ENCODE measurements around the gene LRRC4.

DNA sequence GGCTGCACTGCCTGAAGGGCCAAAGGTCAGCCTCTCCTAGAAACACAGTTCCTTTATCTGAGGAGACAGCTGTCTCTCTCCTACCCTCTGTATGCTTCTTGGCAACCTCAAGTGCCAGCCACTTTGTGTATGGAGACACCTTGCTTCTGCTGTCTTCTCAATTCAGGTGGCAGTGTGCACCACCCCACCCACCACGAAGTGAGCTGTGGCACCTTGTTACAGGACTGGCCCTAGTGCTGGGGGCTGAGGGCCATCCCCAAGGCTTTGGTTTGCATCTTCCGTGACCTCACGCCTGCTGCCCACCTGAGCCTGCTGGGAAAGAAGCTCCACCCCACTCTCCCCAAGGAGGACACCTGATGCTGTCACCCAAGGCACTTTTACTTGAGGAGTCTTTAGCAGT, 47.1 kb upstream of the LRRC4 start:
- TF ChIP-seq, protein P1, sequence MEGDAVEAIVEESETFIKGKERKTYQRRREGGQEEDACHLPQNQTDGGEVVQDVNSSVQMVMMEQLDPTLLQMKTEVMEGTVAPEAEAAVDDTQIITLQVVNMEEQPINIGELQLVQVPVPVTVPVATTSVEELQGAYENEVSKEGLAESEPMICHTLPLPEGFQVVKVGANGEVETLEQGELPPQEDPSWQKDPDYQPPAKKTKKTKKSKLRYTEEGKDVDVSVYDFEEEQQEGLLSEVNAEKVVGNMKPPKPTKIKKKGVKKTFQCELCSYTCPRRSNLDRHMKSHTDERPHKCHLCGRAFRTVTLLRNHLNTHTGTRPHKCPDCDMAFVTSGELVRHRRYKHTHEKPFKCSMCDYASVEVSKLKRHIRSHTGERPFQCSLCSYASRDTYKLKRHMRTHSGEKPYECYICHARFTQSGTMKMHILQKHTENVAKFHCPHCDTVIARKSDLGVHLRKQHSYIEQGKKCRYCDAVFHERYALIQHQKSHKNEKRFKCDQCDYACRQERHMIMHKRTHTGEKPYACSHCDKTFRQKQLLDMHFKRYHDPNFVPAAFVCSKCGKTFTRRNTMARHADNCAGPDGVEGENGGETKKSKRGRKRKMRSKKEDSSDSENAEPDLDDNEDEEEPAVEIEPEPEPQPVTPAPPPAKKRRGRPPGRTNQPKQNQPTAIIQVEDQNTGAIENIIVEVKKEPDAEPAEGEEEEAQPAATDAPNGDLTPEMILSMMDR (IDR thresholded peaks at IDR 0.05) = no peak
- TF ChIP-seq POLR2A (IDR thresholded peaks at IDR 0.05) (no peak), POLR2AphosphoS5 (IDR thresholded peaks at IDR 0.05) (no peak)

Data from prostate gland (tissue), 2 donors.